Osteocyte (in vitro differentiated cells): ENCODE data around the gene GNAQ. TPM values are rescaled to one million over a fixed set of nuclear protein-coding genes. Genes with fewer than 3 reads are reported as not detected.

Experiments used
- DNase-seq: peaks from one replicate; pipeline ENCODE4 v3.0.0; 2021; ENCODE audit warnings: mixed read lengths; ENCODE audit not compliant: unreplicated experiment; ENCODE audit errors: extremely low spot score
- H3K27ac Mint-ChIP-seq: one replicate; pipeline ENCODE4 v1.8.0; 2021; ENCODE audit warnings: mild to moderate bottlenecking, mixed read lengths; ENCODE audit not compliant: unreplicated experiment
- H3K27me3 Mint-ChIP-seq: one replicate; pipeline ENCODE4 v1.8.0; 2021; ENCODE audit warnings: mixed read lengths; ENCODE audit not compliant: unreplicated experiment
- H3K36me3 Mint-ChIP-seq: one replicate; pipeline ENCODE4 v1.8.0; 2021; ENCODE audit warnings: mixed read lengths; ENCODE audit not compliant: unreplicated experiment
- H3K4me1 Mint-ChIP-seq: one replicate; pipeline ENCODE4 v1.8.0; 2021; ENCODE audit warnings: mixed read lengths; ENCODE audit not compliant: unreplicated experiment
- H3K4me3 Mint-ChIP-seq: one replicate; pipeline ENCODE4 v1.8.0; 2021; ENCODE audit warnings: mild to moderate bottlenecking, moderate library complexity, mixed read lengths; ENCODE audit not compliant: unreplicated experiment
- H3K9me3 Mint-ChIP-seq: one replicate; pipeline ENCODE4 v1.8.0; 2021; ENCODE audit warnings: mixed read lengths; ENCODE audit not compliant: unreplicated experiment
- total RNA-seq: library from RNA; stranded (reverse); gene quantifications from 2 replicates; pipeline ENCODE4 v1.2.1, GENCODE V29; 2021
- TF ChIP-seq, protein P1 (sequence below): fragments of 200-600 bp; sonication (generic); IDR thresholded peaks from 2 replicates; pipeline ENCODE4 v1.5.0; 2021; ENCODE audit warnings: antibody characterized with exemption, mild to moderate bottlenecking, moderate library complexity

GNAQ gene
- total RNA-seq, 1 donor from 2014 or later, result 65.9 TPM

DNA sequence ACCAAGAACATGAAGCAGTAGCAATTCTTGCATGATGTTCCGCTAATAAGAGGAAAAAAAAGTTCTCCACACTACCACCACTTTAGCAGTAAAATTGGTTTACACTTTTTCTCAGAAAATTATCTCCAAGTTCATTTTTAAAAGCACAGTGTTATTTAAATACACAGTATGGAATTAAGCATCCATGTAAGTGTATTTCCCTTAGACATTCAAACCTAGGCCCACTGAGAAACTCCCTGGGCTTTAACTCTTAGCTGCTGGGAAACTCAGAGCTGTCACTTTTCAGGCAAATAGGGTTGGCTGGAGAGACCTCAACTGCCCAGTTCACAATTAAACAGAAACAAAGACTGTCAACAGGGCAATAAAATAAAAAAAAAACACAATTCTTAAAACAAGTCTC is 2.7 kb downstream of the GNAQ start:
- no peak for DNase-seq

DNA sequence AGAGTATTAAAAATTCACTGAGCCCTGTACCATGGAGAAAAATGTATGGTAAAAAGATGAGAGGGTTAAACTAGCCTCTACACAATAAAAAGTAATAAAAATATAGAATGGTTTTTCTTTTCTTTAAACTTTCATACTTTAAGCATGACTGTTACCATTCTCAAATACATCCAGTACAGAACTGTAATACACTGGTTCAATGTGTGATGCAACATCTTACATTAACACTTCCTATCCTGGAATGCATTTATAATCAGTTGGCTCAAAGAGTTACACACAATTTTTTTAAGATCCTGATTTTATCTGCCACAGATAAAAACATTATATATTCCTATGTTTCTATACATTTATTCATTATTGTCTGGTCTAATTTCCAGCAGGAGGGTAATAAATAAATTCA is 4.7 kb downstream of the GNAQ start:
- Mint-ChIP-seq H3K4me3 (no peak overlapping the region), H3K9me3 (no peaks in the 10 kb centered on the region), H3K27me3 (no peaks in the 10 kb centered on the region), H3K27ac (peak overlapping the region; percentile 47), H3K36me3 (no peaks in the 10 kb centered on the region), H3K4me1 (peaks cover 68% of the 10 kb centered on the region)
- TF ChIP-seq, protein P1, sequence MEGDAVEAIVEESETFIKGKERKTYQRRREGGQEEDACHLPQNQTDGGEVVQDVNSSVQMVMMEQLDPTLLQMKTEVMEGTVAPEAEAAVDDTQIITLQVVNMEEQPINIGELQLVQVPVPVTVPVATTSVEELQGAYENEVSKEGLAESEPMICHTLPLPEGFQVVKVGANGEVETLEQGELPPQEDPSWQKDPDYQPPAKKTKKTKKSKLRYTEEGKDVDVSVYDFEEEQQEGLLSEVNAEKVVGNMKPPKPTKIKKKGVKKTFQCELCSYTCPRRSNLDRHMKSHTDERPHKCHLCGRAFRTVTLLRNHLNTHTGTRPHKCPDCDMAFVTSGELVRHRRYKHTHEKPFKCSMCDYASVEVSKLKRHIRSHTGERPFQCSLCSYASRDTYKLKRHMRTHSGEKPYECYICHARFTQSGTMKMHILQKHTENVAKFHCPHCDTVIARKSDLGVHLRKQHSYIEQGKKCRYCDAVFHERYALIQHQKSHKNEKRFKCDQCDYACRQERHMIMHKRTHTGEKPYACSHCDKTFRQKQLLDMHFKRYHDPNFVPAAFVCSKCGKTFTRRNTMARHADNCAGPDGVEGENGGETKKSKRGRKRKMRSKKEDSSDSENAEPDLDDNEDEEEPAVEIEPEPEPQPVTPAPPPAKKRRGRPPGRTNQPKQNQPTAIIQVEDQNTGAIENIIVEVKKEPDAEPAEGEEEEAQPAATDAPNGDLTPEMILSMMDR, result no peak
- DNase-seq, result no peak

More for the DNA sequence above, 2.7 kb downstream of the GNAQ start:
- Mint-ChIP-seq H3K4me3 (peak overlapping the region; percentile 96), H3K27me3 (no peaks in the 10 kb centered on the region), H3K27ac (peak overlapping the region; percentile 92), H3K36me3 (no peaks in the 10 kb centered on the region), H3K9me3 (no peaks in the 10 kb centered on the region), H3K4me1 (peaks cover 60% of the 10 kb centered on the region)
- TF ChIP-seq, protein P1, result no peak

DNA sequence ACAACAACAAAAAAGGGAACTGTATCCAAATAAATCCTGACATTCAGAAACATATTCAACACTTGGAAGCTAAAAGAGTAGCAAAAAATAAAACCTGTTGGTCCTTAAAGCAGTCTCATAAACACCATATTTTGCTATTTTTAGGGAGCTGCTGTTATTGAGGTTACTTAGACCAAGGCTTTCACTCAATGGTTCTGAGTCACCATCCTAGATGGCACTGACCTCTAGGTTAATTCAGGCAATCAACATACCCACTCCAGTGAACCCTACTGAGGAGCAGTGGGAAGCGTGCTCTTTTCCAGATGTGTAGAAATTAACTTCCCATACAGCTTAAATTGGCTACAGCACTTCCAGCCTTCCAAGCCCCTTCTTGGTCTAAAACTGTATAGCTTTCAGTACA is 5.2 kb downstream of the GNAQ start:
- Mint-ChIP-seq H3K27me3 (no peaks in the 10 kb centered on the region), H3K4me3 (no peak overlapping the region), H3K4me1 (peaks cover 74% of the 10 kb centered on the region), H3K27ac (peak overlapping the region; percentile 47), H3K36me3 (no peaks in the 10 kb centered on the region), H3K9me3 (no peaks in the 10 kb centered on the region)
- TF ChIP-seq, protein P1, result no peak
- DNase-seq, result no peak

DNA sequence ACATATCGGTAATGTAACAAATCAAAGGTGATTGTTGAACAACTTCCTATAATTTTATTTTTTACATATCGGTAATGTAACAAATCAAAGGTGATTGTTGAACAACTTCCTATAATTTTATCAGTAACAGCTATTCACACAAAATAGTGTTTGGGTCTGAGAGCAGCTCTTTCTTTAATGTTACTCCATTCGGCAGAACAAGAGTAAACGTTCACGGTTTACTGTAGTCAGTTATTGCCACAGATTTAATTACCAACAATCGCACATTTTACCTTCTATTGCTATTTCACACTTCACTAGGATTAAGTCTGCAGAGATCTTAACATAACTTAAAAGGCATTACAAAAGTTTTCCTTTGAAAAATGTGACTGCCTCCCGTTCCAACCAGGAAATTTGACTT is 6.4 kb downstream of the GNAQ start:
- Mint-ChIP-seq H3K27ac (no peak overlapping the region), H3K4me1 (peaks cover 85% of the 10 kb centered on the region), H3K27me3 (no peaks in the 10 kb centered on the region), H3K9me3 (no peaks in the 10 kb centered on the region), H3K36me3 (no peaks in the 10 kb centered on the region), H3K4me3 (no peak overlapping the region)
- TF ChIP-seq, protein P1, result no peak
- no peak for DNase-seq

DNA sequence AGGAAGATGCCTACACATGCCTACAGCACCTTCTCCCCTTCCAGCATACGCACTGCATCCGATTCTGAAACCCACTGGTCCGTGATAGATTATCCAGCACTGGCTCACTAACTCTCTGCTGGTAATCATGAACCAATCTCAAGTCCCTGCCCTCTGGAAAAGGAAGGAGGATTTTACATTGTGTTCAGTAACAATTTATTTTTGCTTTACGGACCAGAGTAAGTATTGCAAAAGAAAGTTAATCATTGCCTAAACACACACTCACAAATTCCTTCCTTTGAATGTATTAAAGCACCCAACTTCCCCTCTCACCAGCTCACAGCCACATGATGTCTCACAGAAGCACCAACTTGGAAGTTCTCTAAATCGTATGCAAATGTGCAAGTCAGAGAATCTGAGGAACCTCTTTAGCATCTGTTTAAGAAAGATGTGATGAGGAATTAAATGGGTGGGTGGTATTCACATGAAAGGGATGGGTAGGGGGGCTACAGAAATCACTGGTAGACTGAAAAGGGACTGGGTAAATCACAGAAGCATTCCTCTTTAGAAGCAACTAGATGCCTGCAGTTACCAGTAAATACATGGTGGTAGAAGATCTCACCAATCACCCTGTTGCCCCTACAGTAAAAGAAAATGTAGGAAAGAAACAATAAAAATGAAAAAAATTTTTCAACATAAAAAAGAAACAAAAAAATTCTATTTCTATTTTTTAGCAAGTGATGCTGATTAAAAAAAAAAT is 8.4 kb downstream of the GNAQ start:
- no peaks in the 10 kb centered on the region for H3K27me3 Mint-ChIP-seq
- TF ChIP-seq, protein P1, result no peak
- H3K9me3 Mint-ChIP-seq, result no peaks in the 10 kb centered on the region
- peak overlapping the region; percentile 35 for H3K4me3 Mint-ChIP-seq
- H3K27ac Mint-ChIP-seq, result peak overlapping the region; percentile 91
- H3K4me1 Mint-ChIP-seq, result peaks cover 78% of the 10 kb centered on the region
- no peak for DNase-seq
- no peaks in the 10 kb centered on the region for H3K36me3 Mint-ChIP-seq
